Neural progenitor cell (in vitro differentiated cells): ENCODE data around the gene UROC1. TPM values are rescaled to one million over a fixed set of nuclear protein-coding genes. Genes with fewer than 3 reads are reported as not detected.
A peak's percentile ranks its signal among the peaks of the same experiment; 100 is the strongest.

Source experiments
- DNase-seq: peaks from one replicate; pipeline ENCODE4 v3.0.0-alpha.2; 2016; ENCODE audit warnings: low spot score
- H2AFZ ChIP-seq: fragments of 200-600 bp; sonication (generic); replicated peaks from 2 replicates; pipeline ENCODE4 v1.6.1; 2016; ENCODE audit warnings: antibody characterized with exemption
- H3F3A ChIP-seq: fragments of 200-600 bp; sonication (generic); 2 replicates; pipeline ENCODE4 v1.6.1; 2016; ENCODE audit warnings: antibody characterized with exemption, low read depth
- H3K27ac ChIP-seq: fragments of 200-600 bp; sonication (generic); 2 replicates; pipeline ENCODE4 v1.5.1; 2016; ENCODE audit warnings: mild to moderate bottlenecking
- H3K27me3 ChIP-seq: fragments of 200-600 bp; sonication (generic); 2 replicates; pipeline ENCODE4 v1.6.1; 2016; ENCODE audit warnings: mild to moderate bottlenecking, moderate library complexity
- H3K36me3 ChIP-seq: fragments of 200-600 bp; sonication (generic); 2 replicates; pipeline ENCODE4 v1.5.1; 2016
- H3K4me1 ChIP-seq: fragments of 200-600 bp; sonication (generic); 2 replicates; pipeline ENCODE4 v1.6.1; 2016; ENCODE audit warnings: mixed run types
- H3K4me2 ChIP-seq: fragments of 200-600 bp; sonication (generic); 2 replicates; pipeline ENCODE4 v1.6.1; 2016
- H3K4me3 ChIP-seq: fragments of 200-600 bp; sonication (generic); 2 replicates; pipeline ENCODE4 v1.5.1; 2016
- H3K79me2 ChIP-seq: fragments of 200-600 bp; sonication (generic); 2 replicates; pipeline ENCODE4 v1.6.1; 2016; ENCODE audit warnings: low read depth
- H3K9ac ChIP-seq: fragments of 200-600 bp; sonication (generic); 2 replicates; pipeline ENCODE4 v1.6.1; 2016
- H3K9me3 ChIP-seq: fragments of 200-600 bp; sonication (generic); 2 replicates; pipeline ENCODE4 v1.5.1; 2016; ENCODE audit warnings: low read depth
- H4K20me1 ChIP-seq: fragments of 200-600 bp; sonication (generic); 2 replicates; pipeline ENCODE4 v1.6.1; 2016; ENCODE audit warnings: low read depth
- H3K27ac Mint-ChIP-seq: 3 replicates; pipeline ENCODE4 v1.8.0; 2021; ENCODE audit warnings: mixed read lengths
- H3K27me3 Mint-ChIP-seq: 2 replicates; pipeline ENCODE4 v1.8.0; 2022; ENCODE audit warnings: low read depth, mild to moderate bottlenecking, inconsistent platforms, moderate library complexity, mixed read lengths; ENCODE audit not compliant: insufficient read depth
- H3K36me3 Mint-ChIP-seq: 3 replicates; pipeline ENCODE4 v1.8.0; 2021; ENCODE audit warnings: mixed read lengths
- H3K4me1 Mint-ChIP-seq: 3 replicates; pipeline ENCODE4 v1.8.0; 2021; ENCODE audit warnings: mixed read lengths
- H3K4me3 Mint-ChIP-seq: 3 replicates; pipeline ENCODE4 v1.8.0; 2021; ENCODE audit warnings: mild to moderate bottlenecking, moderate library complexity, mixed read lengths
- H3K9me3 Mint-ChIP-seq: 3 replicates; pipeline ENCODE4 v1.8.0; 2020; ENCODE audit warnings: mixed read lengths
- EZH2 ChIP-seq: fragments of 200-600 bp; sonication (generic); IDR thresholded peaks from 2 replicates; pipeline ENCODE4 v1.6.1; 2017; ENCODE audit warnings: antibody characterized with exemption, mild to moderate bottlenecking, moderate library complexity
- EZH2phosphoT487 ChIP-seq: fragments of 200-600 bp; sonication (generic); IDR thresholded peaks from 2 replicates; pipeline ENCODE4 v1.6.1; 2017; ENCODE audit warnings: antibody characterized with exemption
- total RNA-seq: library from RNA; depleted of rRNA; stranded (reverse); fragments of >200 nt; gene quantifications from 2 replicates; pipeline ENCODE4 v1.2.3, GENCODE V29; 2015; ENCODE audit warnings: low replicate concordance
- TF ChIP-seq, protein P1 (sequence below): fragments of 200-600 bp; sonication (generic); IDR thresholded peaks from 2 replicates; pipeline ENCODE4 v1.5.1; 2017; ENCODE audit warnings: antibody characterized with exemption, mild to moderate bottlenecking

UROC1 gene
- total RNA-seq, 1 donor from 2014 or later, result not detected

- no peak overlapping the region for H3K27ac ChIP-seq
- no peak for DNase-seq
- peaks cover 2% of the 10 kb centered on the region for H3K27me3 Mint-ChIP-seq
- peaks cover 10% of the 10 kb centered on the region for H3F3A ChIP-seq
- H3K4me1 ChIP-seq, result peaks cover 15% of the 10 kb centered on the region
- TF ChIP-seq EZH2 (no peak), EZH2phosphoT487 (no peak)
- TF ChIP-seq, protein P1, sequence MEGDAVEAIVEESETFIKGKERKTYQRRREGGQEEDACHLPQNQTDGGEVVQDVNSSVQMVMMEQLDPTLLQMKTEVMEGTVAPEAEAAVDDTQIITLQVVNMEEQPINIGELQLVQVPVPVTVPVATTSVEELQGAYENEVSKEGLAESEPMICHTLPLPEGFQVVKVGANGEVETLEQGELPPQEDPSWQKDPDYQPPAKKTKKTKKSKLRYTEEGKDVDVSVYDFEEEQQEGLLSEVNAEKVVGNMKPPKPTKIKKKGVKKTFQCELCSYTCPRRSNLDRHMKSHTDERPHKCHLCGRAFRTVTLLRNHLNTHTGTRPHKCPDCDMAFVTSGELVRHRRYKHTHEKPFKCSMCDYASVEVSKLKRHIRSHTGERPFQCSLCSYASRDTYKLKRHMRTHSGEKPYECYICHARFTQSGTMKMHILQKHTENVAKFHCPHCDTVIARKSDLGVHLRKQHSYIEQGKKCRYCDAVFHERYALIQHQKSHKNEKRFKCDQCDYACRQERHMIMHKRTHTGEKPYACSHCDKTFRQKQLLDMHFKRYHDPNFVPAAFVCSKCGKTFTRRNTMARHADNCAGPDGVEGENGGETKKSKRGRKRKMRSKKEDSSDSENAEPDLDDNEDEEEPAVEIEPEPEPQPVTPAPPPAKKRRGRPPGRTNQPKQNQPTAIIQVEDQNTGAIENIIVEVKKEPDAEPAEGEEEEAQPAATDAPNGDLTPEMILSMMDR, result no peak
- no peaks in the 10 kb centered on the region for H4K20me1 ChIP-seq
- no peak overlapping the region for H3K4me2 ChIP-seq
- H3K36me3 Mint-ChIP-seq, result no peaks in the 10 kb centered on the region
- peaks cover 12% of the 10 kb centered on the region for H3K4me1 Mint-ChIP-seq
- no peaks in the 10 kb centered on the region for H3K79me2 ChIP-seq
- no peaks in the 10 kb centered on the region for H3K9me3 Mint-ChIP-seq
- H2AFZ ChIP-seq, result no peak overlapping the region
- H3K9ac ChIP-seq, result no peak overlapping the region
- no peak overlapping the region for H3K27ac Mint-ChIP-seq
- no peaks in the 10 kb centered on the region for H3K36me3 ChIP-seq
- no peaks in the 10 kb centered on the region for H3K27me3 ChIP-seq
- H3K4me3 Mint-ChIP-seq, result no peak overlapping the region
- H3K4me3 ChIP-seq, result no peak overlapping the region
- no peaks in the 10 kb centered on the region for H3K9me3 ChIP-seq
Observed at GRCh38 chr3:126503701-126504100, 13.9 kb downstream of the UROC1 start.

DNA sequence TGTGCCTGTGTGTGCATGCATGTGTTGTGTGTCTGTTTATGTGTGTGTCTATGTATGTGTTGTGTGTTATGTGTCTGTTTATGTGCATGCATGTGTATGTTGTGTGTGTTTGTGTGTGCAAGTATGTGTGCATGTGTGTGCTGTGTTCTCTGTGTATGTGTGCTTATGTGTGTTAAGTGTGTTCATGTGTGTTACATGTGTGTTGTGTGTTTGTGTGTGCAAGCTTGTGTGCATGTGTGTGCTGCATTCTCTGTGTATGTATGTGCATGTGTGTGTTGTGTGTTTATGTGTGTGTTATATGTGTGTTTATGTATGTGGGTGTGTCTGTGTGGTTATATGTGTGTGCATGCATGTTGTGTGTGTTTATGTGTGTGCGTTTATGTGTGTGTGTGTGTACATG is 14.9 kb downstream of the UROC1 start:
- no peak overlapping the region for H3K4me3 Mint-ChIP-seq
- no peaks in the 10 kb centered on the region for H3K36me3 Mint-ChIP-seq
- TF ChIP-seq EZH2, result no peak
- TF ChIP-seq EZH2phosphoT487, result no peak
- TF ChIP-seq, protein P1, result no peak

DNA sequence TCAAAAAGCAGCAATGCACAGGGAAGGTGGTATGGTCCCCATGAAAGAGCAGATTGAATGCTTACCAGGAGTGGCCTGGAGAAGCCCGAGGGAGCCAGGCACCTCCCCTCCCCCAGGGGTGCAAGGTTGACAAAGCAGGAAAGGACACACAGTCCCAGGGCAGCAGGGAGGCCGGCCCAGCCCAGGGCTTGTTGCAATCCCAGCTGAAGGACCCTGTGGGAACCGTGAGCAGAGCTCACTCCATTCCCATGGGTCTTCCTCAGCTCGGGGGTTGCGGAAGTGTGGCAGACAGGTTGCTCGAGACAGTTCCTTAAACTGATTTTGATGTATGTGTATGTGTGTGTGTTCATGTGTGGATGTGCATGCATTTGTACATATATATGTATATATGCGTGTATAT is 15.8 kb downstream of the UROC1 start:
- no peaks in the 10 kb centered on the region for H3K36me3 ChIP-seq
- H4K20me1 ChIP-seq, result no peaks in the 10 kb centered on the region
- H3K4me1 Mint-ChIP-seq, result peaks cover 14% of the 10 kb centered on the region
- peak; percentile 26 for DNase-seq
- H3K9me3 Mint-ChIP-seq, result no peaks in the 10 kb centered on the region
- H3K4me2 ChIP-seq, result peak overlapping the region; percentile 32
- peaks cover 10% of the 10 kb centered on the region for H3F3A ChIP-seq
- H3K27me3 ChIP-seq, result no peaks in the 10 kb centered on the region
- no peak overlapping the region for H3K4me3 ChIP-seq
- H3K4me3 Mint-ChIP-seq, result no peak overlapping the region
- peaks cover 2% of the 10 kb centered on the region for H3K27me3 Mint-ChIP-seq
- H2AFZ ChIP-seq, result no peak overlapping the region
- no peak overlapping the region for H3K27ac ChIP-seq
- H3K9me3 ChIP-seq, result no peaks in the 10 kb centered on the region
- peaks cover 15% of the 10 kb centered on the region for H3K4me1 ChIP-seq
- H3K27ac Mint-ChIP-seq, result no peak overlapping the region
- no peak overlapping the region for H3K9ac ChIP-seq
- no peaks in the 10 kb centered on the region for H3K36me3 Mint-ChIP-seq
- TF ChIP-seq EZH2phosphoT487 (no peak), EZH2 (no peak)
- TF ChIP-seq, protein P1, result no peak
- H3K79me2 ChIP-seq, result no peaks in the 10 kb centered on the region

More for the DNA sequence above, 14.9 kb downstream of the UROC1 start:
- Histone ChIP-seq H3F3A (peaks cover 10% of the 10 kb centered on the region), H3K4me3 (no peak overlapping the region), H4K20me1 (no peaks in the 10 kb centered on the region), H2AFZ (no peak overlapping the region), H3K79me2 (no peaks in the 10 kb centered on the region), H3K27ac (no peak overlapping the region), H3K4me2 (no peak overlapping the region), H3K27me3 (no peaks in the 10 kb centered on the region), H3K9ac (no peak overlapping the region), H3K9me3 (no peaks in the 10 kb centered on the region), H3K4me1 (peaks cover 15% of the 10 kb centered on the region), H3K36me3 (no peaks in the 10 kb centered on the region)
- DNase-seq, result no peak
- peaks cover 14% of the 10 kb centered on the region for H3K4me1 Mint-ChIP-seq
- H3K27me3 Mint-ChIP-seq, result peaks cover 2% of the 10 kb centered on the region
- H3K9me3 Mint-ChIP-seq, result no peaks in the 10 kb centered on the region
- no peak overlapping the region for H3K27ac Mint-ChIP-seq
